Stimulated activated CD4-positive, alpha-beta T cell treated with anti-CD3 and anti-CD28 coated beads, Interleukin-15, amount 100 ng/mL, for 1 hour (primary cell): ENCODE results near the gene WRAP73.
"Not testable (repeated sequence)": the region's sequence is repeated elsewhere in the genome, so short reads cannot be mapped to it uniquely, and the experiment has no call there.

Experiments
- DNase-seq, 2 donors: peaks; one replicate each; pipeline ENCODE4 v3.0.0-alpha.2; 2020; ENCODE audit warnings: low read depth in 1 of 2, low spot score in 1 of 2

WRAP73 gene

GRCh38 chr1:3599286-3599811, 50.6 kb downstream of the WRAP73 start:
- DNase-seq, result no peak

GRCh38 chr1:3598522-3599285, 51.2 kb downstream of the WRAP73 start:
- DNase-seq, result no peak

- no peak for DNase-seq
Observed at GRCh38 chr1:3598051-3598491, 51.8 kb downstream of the WRAP73 start.

- no peak for DNase-seq
Observed at GRCh38 chr1:3597599-3597964, 52.3 kb downstream of the WRAP73 start.

DNA sequence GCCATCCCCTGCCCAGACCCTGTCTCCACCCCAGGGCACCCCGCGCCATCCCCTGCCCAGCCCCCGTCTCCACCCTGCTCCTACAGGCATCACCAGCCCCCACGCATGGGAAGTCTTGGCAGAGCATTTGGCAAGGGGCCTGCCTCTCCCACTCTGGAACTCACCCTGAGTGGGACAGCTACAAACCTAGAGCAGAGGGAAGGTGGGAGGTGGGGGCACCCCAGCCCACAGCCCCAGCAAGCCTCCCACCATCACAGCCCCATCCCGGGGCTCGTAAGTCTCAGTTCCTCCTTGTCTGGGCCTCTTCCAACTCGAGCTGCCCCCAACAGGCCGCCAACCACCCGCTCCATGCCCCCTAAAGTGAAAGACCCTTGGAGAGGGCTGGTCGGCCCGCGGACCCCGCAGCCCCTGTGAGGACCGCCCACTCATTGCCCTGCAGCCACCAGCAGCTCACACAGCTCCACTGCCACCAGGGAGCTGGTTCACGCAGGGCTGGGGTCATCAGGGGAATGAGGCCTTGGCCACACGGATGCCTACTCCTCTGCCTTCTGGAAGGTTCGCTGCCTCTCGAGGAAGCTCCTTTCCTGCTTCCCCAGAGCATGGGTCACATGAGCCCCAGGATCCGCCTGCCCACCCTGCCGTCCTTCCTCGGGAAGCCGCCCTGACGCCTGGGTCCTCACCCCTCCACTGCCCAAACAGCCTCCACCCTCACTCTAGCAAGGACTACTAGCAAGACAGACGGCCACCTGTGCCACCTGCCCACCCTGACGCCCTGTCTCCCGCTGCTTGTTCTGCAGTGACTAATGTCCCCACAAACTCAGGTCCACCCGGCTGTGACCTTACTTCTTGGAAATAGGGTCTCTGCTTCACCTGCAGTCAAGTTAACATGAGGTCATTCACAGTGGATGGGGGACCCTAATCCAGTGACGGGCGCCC, 53.0 kb downstream of the WRAP73 start:
- DNase-seq, result no peak

- DNase-seq, result no peak
Observed at GRCh38 chr1:3595949-3596348, 54.0 kb downstream of the WRAP73 start.

GRCh38 chr1:3594706-3595377, 55.1 kb downstream of the WRAP73 start:
- no peak for DNase-seq

DNA sequence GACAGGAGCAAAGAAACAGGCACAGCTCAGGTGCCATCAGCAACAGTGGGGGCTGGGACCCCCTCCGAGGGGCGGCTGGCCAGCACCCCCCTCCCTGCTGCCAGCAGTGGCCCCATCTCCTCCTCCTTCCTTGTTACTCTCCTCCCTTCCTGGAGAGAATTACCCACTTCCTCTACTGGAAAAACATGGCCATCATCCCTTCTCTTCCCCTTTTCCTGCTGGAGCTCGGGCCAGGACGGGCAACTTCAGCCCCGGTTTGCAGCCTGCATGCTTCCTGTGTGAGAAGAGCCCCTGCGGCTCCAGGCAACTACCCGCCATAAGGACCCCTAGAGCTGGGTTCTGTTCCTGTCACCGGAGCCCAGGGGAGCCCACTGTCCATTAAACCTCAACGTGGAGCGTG, 56.2 kb downstream of the WRAP73 start:
- no peak for DNase-seq

DNA sequence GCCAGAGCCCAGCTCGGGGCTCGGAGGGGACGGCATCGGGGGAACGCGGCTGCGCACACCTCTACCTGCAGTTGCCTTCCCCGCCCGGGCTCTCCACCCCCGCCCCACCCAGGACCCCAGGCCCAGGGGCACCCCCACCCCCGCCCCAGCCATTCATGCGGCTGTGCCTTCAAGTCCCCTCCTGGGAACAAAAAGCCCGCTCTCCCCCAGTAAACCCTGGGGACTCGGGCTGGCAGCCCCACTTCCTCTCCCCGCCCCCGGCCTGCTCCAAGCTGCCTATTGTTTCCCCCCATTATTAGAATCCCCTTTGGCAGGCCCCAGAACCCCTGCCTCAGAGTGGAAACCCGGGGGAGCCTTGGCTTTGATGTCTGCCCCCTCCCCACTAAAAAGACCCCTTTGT, 56.6 kb downstream of the WRAP73 start:
- no peak for DNase-seq

GRCh38 chr1:3590951-3591865, 58.7 kb downstream of the WRAP73 start:
- DNase-seq, result no peak

GRCh38 chr1:3590139-3590763, 59.7 kb downstream of the WRAP73 start:
- DNase-seq, result no peak

DNA sequence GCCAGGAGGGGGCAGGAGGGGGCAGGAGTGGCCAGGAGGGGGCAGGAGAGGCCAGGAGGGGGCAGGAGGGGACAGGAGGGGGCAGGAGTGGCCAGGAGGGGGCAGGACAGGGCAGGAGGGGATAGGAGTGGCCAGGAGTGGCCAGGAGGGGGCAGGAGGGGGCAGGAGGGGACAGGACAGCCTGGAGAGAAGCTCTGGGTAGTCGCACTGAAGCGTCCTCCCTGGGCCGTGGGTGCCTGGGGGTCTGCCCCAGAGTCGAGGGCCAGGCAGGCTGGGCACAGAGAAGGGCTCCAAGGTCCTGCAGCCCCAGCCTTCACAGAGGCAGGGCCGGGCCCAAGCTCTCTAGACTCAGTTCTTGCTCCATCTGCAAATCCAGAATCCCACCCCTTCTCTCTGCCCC, 61.5 kb downstream of the WRAP73 start:
- no peak for DNase-seq

- no peak for DNase-seq
Observed at GRCh38 chr1:3586986-3587759, 62.7 kb downstream of the WRAP73 start.

DNA sequence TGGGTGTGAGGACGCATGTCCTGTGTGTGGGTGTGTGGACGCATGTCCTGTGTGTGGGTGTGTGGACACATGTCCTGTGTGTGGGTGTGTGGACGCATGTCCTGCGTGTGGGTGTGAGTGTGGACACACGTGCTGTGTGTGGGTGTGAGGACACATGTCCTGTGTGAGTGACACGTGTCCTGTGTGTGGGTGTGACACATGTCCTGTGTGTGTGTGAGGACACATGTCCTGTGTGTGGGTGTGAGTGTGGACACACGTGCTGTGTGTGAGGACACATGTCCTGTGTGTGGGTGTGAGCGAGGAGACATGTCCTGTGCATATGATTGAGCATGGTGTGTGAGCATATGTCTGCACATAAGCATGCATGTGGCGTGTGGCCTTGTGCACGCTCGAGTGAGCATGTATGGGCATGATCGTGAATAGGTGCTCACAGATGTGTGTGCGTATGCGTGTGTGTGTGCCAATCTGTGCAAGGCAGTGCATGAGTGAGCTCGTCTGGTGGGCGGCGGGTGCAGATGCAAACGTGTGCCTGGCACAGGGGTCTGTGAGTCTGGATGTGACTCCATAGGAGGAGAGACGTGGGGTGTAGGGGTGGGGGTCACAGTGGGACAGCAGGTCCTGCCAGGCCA, 63.8 kb downstream of the WRAP73 start:
- no peak for DNase-seq

GRCh38 chr1:3585353-3585868, 64.5 kb downstream of the WRAP73 start:
- not testable (repeated sequence) for DNase-seq

- DNase-seq, result no peak
Observed at GRCh38 chr1:3584915-3585314, 65.0 kb downstream of the WRAP73 start.

DNA sequence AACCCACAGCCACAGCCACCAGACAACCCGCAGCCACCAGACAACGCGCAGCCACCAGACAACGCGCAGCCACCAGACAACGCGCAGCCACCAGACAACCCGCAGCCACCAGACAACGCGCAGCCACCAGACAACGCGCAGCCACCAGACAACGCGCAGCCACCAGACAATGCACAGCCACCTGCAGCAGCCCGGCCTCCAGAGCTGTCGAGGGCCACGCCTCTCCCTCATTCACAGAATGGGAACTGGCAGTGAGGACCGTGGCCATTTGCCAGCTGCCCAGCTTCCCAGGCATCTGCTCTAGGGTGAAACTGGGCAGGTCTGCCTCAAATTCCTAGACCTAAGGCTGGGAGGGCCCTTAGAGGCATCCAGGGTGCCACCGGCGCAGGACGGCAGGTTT, 66.2 kb downstream of the WRAP73 start:
- DNase-seq, result not testable (repeated sequence)

DNA sequence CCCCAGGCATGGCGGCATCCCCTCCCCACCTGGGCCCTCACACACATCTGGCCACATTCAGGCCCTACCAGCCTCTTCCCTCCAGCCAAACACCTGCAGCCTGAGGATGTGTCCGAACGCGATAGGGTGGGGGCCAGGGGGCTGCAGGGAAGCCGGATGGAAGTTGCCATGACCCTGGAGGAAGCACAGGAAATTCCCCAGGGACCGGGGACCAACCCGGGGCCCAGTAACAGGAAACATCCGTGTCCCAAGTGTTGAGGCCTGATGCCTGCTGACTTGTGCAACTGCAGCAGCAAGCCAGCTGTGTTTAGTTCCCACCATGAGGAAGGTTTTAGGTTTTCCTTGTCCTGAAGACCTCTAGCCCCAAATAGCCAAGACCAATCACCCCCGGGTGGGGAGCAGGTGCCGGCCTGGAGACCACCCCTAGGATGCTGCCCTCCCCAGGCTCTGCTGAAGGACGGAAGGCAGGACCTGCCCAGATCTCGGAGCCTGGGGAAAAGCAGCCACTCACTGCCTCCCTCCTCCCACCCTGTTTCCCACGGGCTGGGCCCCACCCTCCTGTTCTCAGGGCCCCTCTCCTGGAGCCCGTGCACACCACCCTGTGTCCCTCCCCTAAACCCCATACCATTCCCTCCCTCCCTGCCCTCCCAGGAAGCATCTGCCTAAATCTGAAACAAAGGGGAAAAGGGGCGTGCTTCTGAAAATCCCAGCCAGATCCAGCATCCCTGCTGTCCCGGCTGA, 68.4 kb downstream of the WRAP73 start:
- no peak for DNase-seq
